B cell (primary cell): ENCODE data around the gene INTS7.

Experiments used
- EZH2 ChIP-seq: IDR thresholded peaks from 2 replicates; pipeline ENCODE4 v1.6.1; 2012; ENCODE audit warnings: borderline replicate concordance, low read depth, mild to moderate bottlenecking, moderate library complexity, low read length; ENCODE audit not compliant: insufficient read depth, poor library complexity, severe bottlenecking
- TF ChIP-seq, protein P1 (sequence below): fragments of 200-600 bp; IDR thresholded peaks from one replicate; pipeline ENCODE4 v1.8.0; 2022; ENCODE audit warnings: antibody characterized with exemption, mild to moderate bottlenecking

DNA sequence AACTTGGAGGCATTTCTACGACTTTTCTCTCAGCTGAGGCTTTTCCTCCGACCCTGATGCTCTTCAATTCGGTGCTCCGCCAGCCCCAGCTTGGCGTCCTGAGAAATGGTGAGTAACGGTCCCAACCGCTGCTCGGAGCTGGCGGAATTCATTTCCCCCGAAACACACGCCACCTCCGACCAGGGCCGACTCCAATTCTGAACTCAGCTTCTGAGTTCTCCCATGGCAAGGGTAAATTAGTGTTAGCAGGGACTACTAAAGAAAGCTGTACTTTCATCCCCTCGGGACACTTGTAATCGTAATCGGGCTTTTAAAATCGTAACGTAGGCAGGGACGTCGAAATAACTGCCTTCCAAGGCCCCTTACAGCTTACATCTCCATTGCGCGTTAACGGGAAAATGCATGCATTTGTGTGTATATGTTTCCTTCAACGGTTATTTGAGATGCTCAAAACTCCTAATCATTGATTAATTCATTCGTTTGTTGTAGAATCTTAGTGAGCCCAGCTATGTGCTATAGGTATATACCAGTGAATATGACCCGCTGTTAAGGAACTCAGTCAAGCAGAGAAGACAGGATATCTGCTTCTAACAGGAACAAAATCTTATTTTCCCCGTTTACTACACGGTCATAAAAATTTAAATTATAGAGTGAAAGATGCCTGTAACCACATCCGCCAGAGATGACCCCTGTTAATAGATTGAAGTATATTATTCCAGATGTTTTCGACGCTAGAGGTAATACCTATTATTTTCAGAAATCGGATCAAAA lies 663 bp upstream of the INTS7 start:
- TF ChIP-seq, protein P1, sequence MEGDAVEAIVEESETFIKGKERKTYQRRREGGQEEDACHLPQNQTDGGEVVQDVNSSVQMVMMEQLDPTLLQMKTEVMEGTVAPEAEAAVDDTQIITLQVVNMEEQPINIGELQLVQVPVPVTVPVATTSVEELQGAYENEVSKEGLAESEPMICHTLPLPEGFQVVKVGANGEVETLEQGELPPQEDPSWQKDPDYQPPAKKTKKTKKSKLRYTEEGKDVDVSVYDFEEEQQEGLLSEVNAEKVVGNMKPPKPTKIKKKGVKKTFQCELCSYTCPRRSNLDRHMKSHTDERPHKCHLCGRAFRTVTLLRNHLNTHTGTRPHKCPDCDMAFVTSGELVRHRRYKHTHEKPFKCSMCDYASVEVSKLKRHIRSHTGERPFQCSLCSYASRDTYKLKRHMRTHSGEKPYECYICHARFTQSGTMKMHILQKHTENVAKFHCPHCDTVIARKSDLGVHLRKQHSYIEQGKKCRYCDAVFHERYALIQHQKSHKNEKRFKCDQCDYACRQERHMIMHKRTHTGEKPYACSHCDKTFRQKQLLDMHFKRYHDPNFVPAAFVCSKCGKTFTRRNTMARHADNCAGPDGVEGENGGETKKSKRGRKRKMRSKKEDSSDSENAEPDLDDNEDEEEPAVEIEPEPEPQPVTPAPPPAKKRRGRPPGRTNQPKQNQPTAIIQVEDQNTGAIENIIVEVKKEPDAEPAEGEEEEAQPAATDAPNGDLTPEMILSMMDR, result no peak
- no peak for TF ChIP-seq EZH2
